HG02623 (cell line): Measurements from ENCODE around the gene CABLES1.
"Not testable (repeated sequence)": the region's sequence is repeated elsewhere in the genome, so short reads cannot be mapped to it uniquely, and the experiment has no call there.

Source experiments
- ATAC-seq: cut with Tn5 transposase; IDR thresholded peaks from one replicate; pipeline ENCODE4 v1.9.1; 2021; ENCODE audit warnings: moderate library complexity; ENCODE audit not compliant: unreplicated experiment

The CABLES1 gene

DNA sequence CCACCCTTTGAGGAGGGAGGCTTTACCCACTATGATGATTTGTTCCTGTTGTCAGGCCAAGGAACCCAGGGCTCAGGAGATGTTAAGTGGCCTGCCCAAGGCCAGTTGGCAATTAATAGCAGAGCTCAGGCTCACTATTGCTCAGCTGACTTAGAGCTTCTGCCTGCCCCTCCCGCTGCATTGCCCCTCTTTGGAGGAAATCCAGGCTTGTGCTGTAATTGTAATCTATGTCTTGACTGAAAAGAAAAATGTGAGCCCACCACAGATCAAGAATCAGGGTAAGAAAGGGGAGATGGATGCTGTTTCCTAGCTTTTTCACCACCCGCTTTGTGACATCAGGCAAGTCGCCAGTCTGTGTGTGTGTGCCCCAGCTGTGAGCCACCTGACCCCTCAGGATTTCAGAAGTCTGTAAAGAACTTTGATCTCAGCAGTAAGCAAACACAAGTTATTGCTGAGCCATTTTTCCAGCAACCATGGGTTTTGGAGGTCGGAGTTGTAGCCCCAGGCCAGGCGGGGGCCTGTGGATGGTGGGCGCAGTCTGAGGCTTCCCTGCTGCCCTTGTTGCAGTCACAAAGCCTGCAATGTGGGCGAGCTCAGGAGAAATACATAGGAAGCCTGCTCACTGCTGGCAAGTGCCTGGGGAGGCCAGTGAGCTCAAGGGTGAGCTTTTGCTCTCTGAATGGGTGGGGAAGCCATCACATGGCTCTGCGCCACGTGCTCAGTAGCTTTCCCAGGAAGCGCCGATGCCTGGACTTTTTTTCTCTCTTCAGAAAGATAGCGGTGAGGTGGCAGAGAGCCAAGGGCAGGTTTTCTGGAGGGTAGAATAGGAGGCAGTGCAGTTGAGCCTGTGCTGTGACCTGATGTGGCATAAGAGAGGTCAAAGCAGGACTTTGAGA, 6.1 kb downstream of the CABLES1 start:
- ATAC-seq, result no peak

DNA sequence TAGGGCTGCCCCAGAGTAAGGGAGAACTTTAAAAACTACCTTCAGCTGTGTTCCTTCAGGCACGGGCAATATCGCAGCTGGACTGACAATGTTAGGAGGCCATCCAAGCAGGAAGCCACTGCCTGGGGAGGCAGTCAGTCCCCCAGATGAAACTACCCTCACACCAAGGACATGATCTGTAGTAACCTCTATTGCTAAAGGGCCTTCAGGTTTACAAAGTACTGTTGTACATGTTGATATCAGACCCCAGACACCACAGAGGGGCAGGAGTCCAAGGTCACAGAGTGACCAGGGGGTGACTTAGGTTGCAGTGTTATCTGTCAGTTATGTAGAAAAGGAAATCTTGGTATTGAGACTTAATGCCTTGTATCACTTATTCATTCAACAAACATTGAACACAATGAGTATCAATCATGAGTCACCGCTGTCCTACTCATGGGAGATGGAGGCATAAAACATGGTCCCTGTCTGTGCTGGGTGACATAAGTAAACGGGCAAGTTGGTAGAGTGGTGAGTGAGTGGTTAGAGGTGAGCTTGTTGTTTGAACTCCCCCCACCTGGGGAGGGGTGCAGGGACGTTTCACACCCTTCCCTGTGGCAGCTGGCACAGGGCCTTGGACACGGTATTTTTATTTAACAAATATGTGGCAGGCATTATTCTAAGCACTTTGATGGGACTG, 7.1 kb downstream of the CABLES1 start:
- no peak for ATAC-seq

DNA sequence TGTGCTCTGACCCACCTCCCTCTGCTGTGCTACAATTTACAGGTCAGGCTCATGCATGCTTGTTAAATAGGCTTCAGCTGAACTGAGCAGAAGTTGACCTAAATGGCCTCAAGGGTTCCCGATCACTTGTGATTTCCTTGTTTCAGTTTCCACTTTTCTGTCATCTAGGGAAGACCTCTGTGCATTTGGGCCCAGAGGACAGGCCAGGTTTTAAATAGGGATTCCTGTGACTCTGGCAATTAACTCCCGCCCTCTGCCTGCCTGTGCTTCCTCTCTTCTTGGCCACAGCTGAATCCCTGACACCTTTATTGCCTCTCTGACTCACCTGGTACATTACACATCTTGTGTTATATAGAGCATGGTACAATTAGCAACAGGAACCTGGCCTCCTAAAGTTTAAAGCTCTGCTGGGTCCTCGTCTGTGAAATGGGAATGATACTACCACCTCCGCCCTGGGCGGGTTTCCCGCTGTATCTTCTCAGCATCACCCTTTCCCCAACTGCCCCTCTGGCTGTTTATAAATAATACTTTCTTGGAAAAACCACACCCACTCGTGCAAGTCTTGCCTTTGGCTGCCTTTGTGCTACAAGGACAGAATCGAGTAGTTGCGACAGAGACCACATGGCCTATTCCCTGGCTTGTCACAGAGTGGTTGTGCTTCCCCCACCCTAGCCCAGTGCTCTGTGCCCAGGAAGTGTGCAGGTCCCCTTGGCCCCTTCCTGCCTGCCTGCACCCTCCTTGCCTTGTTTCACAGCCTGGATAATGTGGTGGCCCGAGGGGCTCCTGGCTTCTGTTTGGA, 7.9 kb downstream of the CABLES1 start:
- no peak for ATAC-seq

DNA sequence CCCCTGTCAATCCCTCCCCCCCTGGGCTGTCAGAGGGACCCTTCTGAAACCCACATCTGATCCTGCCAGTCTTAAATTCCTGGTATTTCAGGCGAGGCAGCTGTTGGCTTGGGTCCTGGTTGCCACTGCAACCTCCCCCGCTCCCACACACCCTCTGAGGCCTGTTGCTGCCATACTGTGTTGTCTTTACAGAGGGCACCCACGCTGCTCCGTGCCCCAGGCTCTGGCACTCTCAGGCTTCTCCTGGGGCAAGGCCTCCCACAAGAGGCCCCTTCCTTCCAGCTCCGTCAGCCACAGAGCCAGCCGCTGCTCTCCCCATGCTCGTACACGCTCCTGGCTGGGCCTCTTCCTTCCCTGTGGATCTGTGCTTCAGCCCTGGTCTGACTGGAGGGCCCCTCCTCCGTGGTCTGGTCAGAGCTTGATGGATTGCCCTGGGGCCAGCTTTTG, 8.6 kb downstream of the CABLES1 start:
- ATAC-seq, result no peak

DNA sequence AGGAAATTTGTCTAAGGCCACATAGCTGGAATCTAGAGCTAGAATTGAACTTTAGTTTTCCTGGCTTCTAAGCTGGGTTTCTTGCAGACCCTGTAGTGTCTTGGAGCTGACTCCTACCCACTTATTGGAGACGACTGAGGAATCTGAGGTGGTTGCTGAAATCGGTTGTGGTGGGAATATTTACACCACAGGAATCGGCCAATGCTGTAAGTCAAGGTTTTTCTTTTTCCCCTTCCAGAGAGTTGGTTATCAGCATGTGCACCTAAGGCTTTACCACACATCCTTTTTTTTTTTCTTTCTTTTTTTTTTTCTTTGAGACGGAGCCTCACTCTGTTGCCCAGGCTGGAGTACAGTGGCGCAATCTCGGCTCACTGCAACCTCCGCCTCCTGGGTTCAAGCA, 9.4 kb downstream of the CABLES1 start:
- no peak for ATAC-seq

GRCh38 chr18:23145621-23146020, 10.3 kb downstream of the CABLES1 start:
- ATAC-seq, result no peak

DNA sequence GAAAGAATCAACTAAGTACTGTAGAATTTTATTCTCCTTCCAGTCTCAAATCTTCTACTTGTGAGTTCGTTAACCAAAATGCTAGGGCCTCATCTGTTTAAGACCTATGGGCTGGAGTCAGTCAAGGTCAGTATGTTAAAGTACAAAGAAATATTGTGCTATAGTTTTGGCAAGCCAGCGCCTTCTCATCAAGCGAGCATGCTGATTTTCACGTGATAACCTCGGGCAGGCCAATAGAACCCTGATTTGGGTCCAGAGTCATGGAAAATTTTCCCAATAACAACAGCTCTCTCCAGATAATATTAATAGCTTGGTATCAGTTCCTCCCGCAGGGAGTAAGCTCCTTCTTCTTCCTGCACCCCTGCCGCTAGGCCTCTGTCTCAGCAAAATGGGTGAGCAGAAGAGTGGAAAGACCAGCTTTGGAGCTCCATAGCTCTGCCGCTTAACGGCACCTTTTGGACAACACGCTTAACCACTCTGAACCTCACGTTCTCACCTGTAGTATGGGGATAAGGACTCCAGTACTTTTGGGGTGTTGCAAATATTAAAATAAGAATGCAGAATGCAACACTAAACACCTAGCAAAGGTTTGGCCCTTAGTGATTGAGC, 11.7 kb downstream of the CABLES1 start:
- ATAC-seq, result no peak

DNA sequence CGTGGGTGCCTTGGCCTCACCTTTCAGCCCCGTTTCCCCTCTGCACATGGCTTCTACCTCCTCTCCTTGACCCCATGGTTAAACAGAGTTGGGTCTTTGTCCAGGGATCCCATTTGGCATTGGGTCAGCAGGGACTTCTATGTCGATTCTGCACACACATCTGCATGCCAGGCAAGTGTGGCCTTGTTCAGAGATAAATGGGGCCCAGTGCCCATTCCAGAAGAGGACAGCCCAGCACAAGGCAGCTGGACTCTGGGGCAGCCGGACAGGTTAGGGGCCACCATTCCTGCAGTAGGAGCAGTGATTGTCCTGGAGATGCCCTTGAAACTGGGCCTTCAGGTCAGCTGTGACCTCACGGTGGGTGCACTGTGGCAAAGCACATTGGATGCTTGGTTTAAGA, 13.1 kb downstream of the CABLES1 start:
- no peak for ATAC-seq

GRCh38 chr18:23149570-23149969, 14.3 kb downstream of the CABLES1 start:
- no peak for ATAC-seq

DNA sequence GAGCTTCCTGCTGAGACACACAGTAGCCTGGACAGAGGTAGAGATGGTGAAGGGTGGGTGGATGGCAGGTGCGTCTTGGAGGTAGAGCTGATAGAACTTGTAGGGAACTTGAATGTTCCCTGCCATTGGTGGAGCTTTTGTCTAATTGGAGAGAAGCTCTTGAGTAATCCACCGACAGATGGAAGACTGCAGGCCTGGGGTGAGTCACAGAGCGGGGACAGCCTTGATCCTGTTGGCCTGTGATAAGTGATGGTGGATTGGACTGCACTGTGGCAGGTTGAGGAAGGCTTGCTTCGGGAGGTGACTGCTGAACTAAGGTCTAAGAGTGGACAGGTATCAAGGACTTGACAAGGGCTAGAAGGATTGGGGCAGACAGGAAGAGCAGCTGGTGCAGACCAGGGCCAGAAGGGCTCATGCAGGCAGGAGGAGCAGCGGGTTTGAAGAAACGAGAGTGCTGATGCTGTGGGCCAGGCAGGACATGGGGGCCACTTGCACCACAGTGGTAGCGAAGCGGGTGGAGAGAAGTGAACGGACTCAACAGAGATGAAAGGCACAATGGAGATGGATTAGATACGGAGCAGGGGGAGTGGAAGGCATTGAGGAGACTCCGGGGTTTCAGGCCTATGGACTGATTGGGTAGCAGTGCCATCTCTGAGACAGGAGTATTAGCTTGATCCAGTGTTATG, 16.3 kb downstream of the CABLES1 start:
- ATAC-seq, result no peak

- no peak for ATAC-seq
Observed at GRCh38 chr18:23154030-23154429, 18.7 kb downstream of the CABLES1 start.

DNA sequence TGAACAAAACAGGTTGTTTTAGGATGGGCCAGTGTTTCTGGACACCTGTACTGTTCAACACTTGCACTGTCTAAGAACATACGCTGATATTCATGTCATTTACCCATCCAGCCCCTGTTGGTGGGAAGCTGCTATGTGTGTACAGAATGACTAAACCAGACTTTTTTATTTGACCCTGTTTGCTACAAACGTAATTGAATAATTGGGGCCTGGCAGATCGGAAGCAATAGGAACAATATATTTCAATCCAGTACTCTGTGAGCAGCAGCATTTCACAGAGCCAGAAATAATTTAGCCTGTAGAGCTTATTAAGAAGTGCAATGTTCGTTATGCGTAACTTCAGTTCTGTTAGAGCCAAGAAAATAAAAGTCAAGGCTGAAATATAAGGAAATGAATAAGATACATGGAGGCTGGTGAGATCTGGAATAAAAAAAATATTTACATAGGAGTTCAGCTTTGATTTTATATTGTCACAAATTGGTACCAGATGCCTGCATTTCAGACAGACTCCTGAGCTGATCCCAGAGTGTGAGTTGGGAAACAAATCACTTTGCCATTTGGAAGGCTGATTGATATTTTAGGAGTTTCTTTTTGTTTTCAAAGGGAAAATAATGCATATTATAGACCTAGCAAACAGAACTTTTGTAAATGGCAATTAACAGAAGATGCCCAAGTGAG, 19.7 kb downstream of the CABLES1 start:
- ATAC-seq, result no peak

DNA sequence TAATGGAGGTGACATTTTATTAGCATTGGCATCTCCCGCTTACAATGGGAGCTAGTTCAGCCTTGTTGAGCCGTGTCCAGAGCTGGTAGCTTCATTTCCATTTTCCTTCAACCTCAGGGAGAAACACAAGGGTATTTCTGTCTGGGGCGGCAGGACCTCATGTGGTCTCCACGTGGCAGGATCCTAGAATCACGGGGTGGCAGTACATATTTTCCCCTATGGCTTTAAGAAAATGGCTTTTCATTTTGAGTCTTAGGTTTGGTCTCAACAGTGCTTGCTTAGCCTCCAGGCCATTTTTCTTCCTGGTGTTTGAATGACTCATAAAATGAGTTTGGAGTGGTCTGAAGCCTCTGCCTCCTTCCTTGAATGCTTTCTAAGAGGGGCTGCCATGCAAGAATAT, 20.3 kb downstream of the CABLES1 start:
- no peak for ATAC-seq

DNA sequence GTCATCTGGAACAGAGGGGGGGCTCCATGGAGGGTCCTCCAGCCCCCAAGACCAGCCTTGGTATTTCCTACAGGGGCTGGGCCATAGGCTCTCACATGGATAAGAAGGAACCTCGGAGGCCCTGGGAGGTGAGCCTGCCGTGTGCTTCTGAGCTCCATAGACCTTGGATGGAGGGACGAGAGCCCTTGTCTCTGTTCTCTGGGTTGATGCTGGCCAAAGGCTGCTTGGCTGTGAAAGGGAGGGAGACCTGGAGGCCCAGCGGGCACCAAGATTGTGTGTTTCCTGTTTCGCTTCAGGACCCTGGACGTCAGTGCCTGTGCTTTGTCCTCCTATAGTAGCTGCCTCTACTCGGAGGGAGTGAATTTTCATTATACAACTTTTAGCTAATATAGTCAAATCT, 20.8 kb downstream of the CABLES1 start:
- ATAC-seq, result no peak

- ATAC-seq, result no peak
Observed at GRCh38 chr18:23158058-23158457, 22.8 kb downstream of the CABLES1 start.

- not testable (repeated sequence) for ATAC-seq
Observed at GRCh38 chr18:23158884-23159283, 23.6 kb downstream of the CABLES1 start.

DNA sequence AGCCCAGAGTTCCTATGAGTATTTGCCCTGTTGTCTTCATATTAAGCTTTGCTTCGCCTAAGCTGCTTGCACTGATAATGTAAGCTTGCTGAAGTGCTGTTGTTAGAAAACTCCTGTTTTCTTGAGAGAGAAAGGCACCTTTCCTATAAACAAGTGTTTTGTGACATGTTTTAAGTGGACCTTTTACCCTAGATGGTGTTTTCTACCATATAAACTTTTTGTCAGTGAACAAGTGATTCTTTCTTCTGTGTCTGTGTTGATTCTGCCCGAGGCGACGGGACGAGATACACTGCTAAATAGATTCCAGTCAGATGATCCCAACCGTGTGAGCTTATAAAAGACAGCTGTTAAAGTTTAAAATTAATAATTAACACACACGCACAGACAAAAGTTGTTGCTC, 24.1 kb downstream of the CABLES1 start:
- no peak for ATAC-seq

GRCh38 chr18:23162473-23162872, 27.2 kb downstream of the CABLES1 start:
- no peak for ATAC-seq

DNA sequence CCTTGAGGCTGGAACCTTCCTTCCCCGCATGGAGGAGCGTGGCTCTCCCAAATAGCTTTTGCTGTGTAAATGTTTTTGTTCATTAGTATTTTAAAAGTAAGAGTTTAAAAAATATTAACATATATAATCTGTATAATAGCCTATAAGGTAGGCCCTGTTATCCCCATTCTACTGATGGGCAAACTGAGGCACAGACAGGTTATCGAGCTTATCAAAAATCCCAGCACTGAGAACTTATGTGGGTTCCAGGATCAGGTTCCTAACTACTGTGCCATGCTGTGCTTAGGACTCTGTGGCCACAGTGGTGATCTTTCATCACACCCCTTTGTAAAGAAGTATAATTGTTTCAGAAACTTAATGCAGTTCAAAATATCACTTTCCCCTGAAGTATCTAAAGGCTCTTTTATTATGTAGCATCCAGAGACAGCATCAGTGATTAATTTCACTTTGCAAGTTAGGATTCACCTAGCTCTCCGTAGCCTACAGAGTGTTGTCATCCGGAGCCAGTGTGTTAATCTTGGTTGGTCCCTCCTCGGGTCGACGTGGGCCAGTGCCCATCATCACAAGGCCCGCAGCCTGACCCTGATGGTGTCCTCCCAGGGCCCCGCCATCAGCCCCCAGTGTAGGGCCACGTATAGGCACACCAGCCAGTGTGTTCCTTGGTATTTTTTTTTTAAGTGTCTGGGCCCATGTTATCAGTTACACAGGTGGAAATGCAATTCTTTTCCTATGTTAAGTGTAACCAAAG, 28.7 kb downstream of the CABLES1 start:
- no peak for ATAC-seq
